IMR-90 (cell line): Measurements from ENCODE around the gene PPP1R9A. TPM values are rescaled to one million over a fixed set of nuclear protein-coding genes. Genes with fewer than 3 reads are reported as not detected.

ENCODE experiments used
- ATAC-seq: fragments of 200-7000 bp; cut with Tn5 transposase; 2 replicates; pipeline ENCODE4 v1.9.1; 2020; ENCODE audit warnings: low read depth, mild to moderate bottlenecking, moderate library complexity
- BruUV-seq: library from RNA; stranded (reverse); fragments of 400-500 nt; replicated peaks from 2 replicates; lab custom pipeline; 2021; lab: Mats Ljungman, UMichigan
- CTCF ChIA-PET: fragments of 300-600 bp; formaldehyde crosslinking; extraction: SDS; loops from one replicate; lab custom pipeline; 2021; ENCODE audit warnings: antibody characterized with exemption; lab: Yijun Ruan, JAX
- POLR2A ChIA-PET: fragments of 300-600 bp; sonication (Branson Sonifier 250); formaldehyde crosslinking; loops from one replicate; lab custom pipeline; 2022; ENCODE audit warnings: antibody characterized with exemption; ENCODE audit not compliant: unreplicated experiment; lab: Charles Lee
- DNase-seq: peaks from one replicate; pipeline ENCODE4 v3.0.0; 2013
- H2AFZ ChIP-seq: replicated peaks from 2 replicates; pipeline ENCODE3; 2013; ENCODE audit warnings: low read length, mild to moderate bottlenecking; ENCODE audit not compliant: poor library complexity
- H2AK5ac ChIP-seq: 2 replicates; pipeline ENCODE4 v1.6.1; 2013; ENCODE audit warnings: low read depth, low read length, inconsistent platforms
- H2AK9ac ChIP-seq: replicated peaks from 2 replicates; pipeline ENCODE3; 2013; ENCODE audit warnings: mild to moderate bottlenecking, low read depth, low read length, moderate library complexity; ENCODE audit not compliant: poor library complexity
- H2BK120ac ChIP-seq: 2 replicates; pipeline ENCODE4 v1.6.1; 2013; ENCODE audit warnings: low read depth, low read length, inconsistent platforms
- H2BK15ac ChIP-seq: 3 replicates; pipeline ENCODE4 v1.6.1; 2013; ENCODE audit warnings: low read depth, low read length, inconsistent platforms
- H2BK20ac ChIP-seq: 2 replicates; pipeline ENCODE4 v1.6.1; 2013; ENCODE audit warnings: low read depth, mild to moderate bottlenecking, inconsistent platforms, low read length, moderate library complexity
- H2BK5ac ChIP-seq: 2 replicates; pipeline ENCODE4 v1.6.1; 2013; ENCODE audit warnings: mild to moderate bottlenecking, low read depth, low read length, inconsistent platforms; ENCODE audit not compliant: poor library complexity, severe bottlenecking
- H3K14ac ChIP-seq: replicated peaks from 2 replicates; pipeline ENCODE4 v1.6.1; 2013; ENCODE audit warnings: low read depth, low read length, inconsistent platforms
- H3K18ac ChIP-seq: 2 replicates; pipeline ENCODE4 v1.6.1; 2013; ENCODE audit warnings: low read depth, low read length, control low read depth
- H3K23ac ChIP-seq: 2 replicates; pipeline ENCODE4 v1.6.1; 2013; ENCODE audit warnings: low read depth, low read length, inconsistent platforms
- H3K27ac ChIP-seq: 2 replicates; pipeline ENCODE4 v1.5.1; 2013; ENCODE audit warnings: mild to moderate bottlenecking, control low read depth, low read length; ENCODE audit not compliant: insufficient read depth
- H3K27me3 ChIP-seq: 2 replicates; pipeline ENCODE4 v1.6.1; 2013; ENCODE audit warnings: low read length; ENCODE audit not compliant: control insufficient read depth, insufficient read depth
- H3K36me3 ChIP-seq: 2 replicates; pipeline ENCODE4 v1.6.1; 2013; ENCODE audit warnings: low read length, mixed read lengths; ENCODE audit not compliant: control insufficient read depth, insufficient read depth
- H3K4ac ChIP-seq: 2 replicates; pipeline ENCODE4 v1.6.1; 2013; ENCODE audit warnings: low read depth, low read length, inconsistent platforms
- H3K4me1 ChIP-seq: 2 replicates; pipeline ENCODE4 v1.6.1; 2013; ENCODE audit warnings: low read length, mixed read lengths; ENCODE audit not compliant: control insufficient read depth, insufficient read depth
- H3K4me2 ChIP-seq: 2 replicates; pipeline ENCODE4 v1.6.1; 2013; ENCODE audit warnings: low read depth, mild to moderate bottlenecking, control low read depth, low read length, moderate library complexity
- H3K4me3 ChIP-seq: 2 replicates; pipeline ENCODE4 v1.5.1; 2013; ENCODE audit warnings: low read depth, mild to moderate bottlenecking, control low read depth, low read length, moderate library complexity; ENCODE audit not compliant: insufficient read depth
- H3K56ac ChIP-seq: 2 replicates; pipeline ENCODE4 v1.6.1; 2013; ENCODE audit warnings: low read length, inconsistent platforms; ENCODE audit not compliant: insufficient read depth; ENCODE audit errors: extremely low read depth
- H3K79me1 ChIP-seq, 2 experiments: 2 replicates each; pipeline ENCODE4 v1.6.1; 2013; ENCODE audit warnings: low read length in 2 of 2, inconsistent platforms in 1 of 2, low read depth in 1 of 2
- H3K9ac ChIP-seq: 2 replicates; pipeline ENCODE4 v1.6.1; 2013; ENCODE audit warnings: low read depth, low read length, control low read depth
- H3K9me1 ChIP-seq: 2 replicates; pipeline ENCODE4 v1.6.1; 2013; ENCODE audit warnings: low read length, inconsistent platforms; ENCODE audit not compliant: insufficient read depth
- H3K9me3 ChIP-seq: 2 replicates; pipeline ENCODE4 v1.6.1; 2013; ENCODE audit warnings: low read length; ENCODE audit not compliant: control insufficient read depth, insufficient read depth
- H4K20me1 ChIP-seq: 2 replicates; pipeline ENCODE4 v1.6.1; 2013; ENCODE audit warnings: low read length, inconsistent platforms; ENCODE audit not compliant: insufficient read depth
- H4K5ac ChIP-seq: 2 replicates; pipeline ENCODE4 v1.6.1; 2013; ENCODE audit warnings: mild to moderate bottlenecking, low read depth, low read length, control low read depth
- H4K8ac ChIP-seq, 2 experiments: 2 replicates each; pipeline ENCODE4 v1.6.1; 2013; ENCODE audit warnings: low read depth in 2 of 2, low read length in 2 of 2, control low read depth in 1 of 2, inconsistent platforms in 1 of 2
- H4K91ac ChIP-seq: 2 replicates; pipeline ENCODE4 v1.6.1; 2013; ENCODE audit warnings: low read depth, low read length, inconsistent platforms; ENCODE audit not compliant: insufficient read depth
- BHLHE40 ChIP-seq: fragments of 150-350 bp; IDR thresholded peaks from 2 replicates; pipeline ENCODE4 v1.6.1; 2016; ENCODE audit warnings: mild to moderate bottlenecking, low read depth, low read length
- CHD1 ChIP-seq: IDR thresholded peaks from 2 replicates; pipeline ENCODE4 v1.6.1; 2012; ENCODE audit warnings: low read depth, low read length, improper control_type of control experiment
- CTCF ChIP-seq: conservative IDR thresholded peaks from 2 replicates; pipeline ENCODE4 v1.5.1; 2012; ENCODE audit warnings: mild to moderate bottlenecking, low read depth, low read length, improper control_type of control experiment
- ELK1 ChIP-seq: fragments of 150-350 bp; IDR thresholded peaks from 2 replicates; pipeline ENCODE4 v1.6.1; 2016; ENCODE audit warnings: low read depth, mild to moderate bottlenecking, low read length, moderate library complexity, borderline replicate concordance
- FOS ChIP-seq: fragments of 150-350 bp; IDR thresholded peaks from 2 replicates; pipeline ENCODE4 v1.6.1; 2016; ENCODE audit warnings: low read depth, low read length
- MAFK ChIP-seq: IDR thresholded peaks from 2 replicates; pipeline ENCODE4 v1.6.1; 2012; ENCODE audit warnings: low read depth, low read length, improper control_type of control experiment
- MAZ ChIP-seq: IDR thresholded peaks from 2 replicates; pipeline ENCODE4 v1.6.1; 2012; ENCODE audit warnings: low read depth, mild to moderate bottlenecking, low read length, improper control_type of control experiment, moderate library complexity, borderline replicate concordance
- MXI1 ChIP-seq: IDR thresholded peaks from 2 replicates; pipeline ENCODE4 v1.6.1; 2012; ENCODE audit warnings: low read depth, mild to moderate bottlenecking, low read length, moderate library complexity, borderline replicate concordance
- NFE2L2 ChIP-seq: fragments of 150-350 bp; IDR thresholded peaks from 2 replicates; pipeline ENCODE4 v1.6.1; 2016; ENCODE audit warnings: low read depth, mild to moderate bottlenecking, low read length
- POLR2A ChIP-seq: IDR thresholded peaks from 2 replicates; pipeline ENCODE4 v1.6.1; 2012; ENCODE audit warnings: mild to moderate bottlenecking, low read depth, low read length
- RAD21 ChIP-seq: IDR thresholded peaks from 2 replicates; pipeline ENCODE4 v1.6.1; 2012; ENCODE audit warnings: low read length, improper control_type of control experiment
- RCOR1 ChIP-seq: IDR thresholded peaks from 2 replicates; pipeline ENCODE4 v1.6.1; 2012; ENCODE audit warnings: mild to moderate bottlenecking, low read length, improper control_type of control experiment; ENCODE audit not compliant: insufficient replicate concordance
- RFX5 ChIP-seq: IDR thresholded peaks from 2 replicates; pipeline ENCODE4 v1.8.0; 2012; ENCODE audit warnings: low read depth, mild to moderate bottlenecking, low read length, moderate library complexity
- SMC3 ChIP-seq: fragments of 150-350 bp; IDR thresholded peaks from 2 replicates; pipeline ENCODE4 v1.6.1; 2016; ENCODE audit warnings: low read depth, mild to moderate bottlenecking, antibody characterized with exemption, low read length, moderate library complexity
- USF2 ChIP-seq: fragments of 150-350 bp; IDR thresholded peaks from 2 replicates; pipeline ENCODE4 v1.6.1; 2017; ENCODE audit warnings: mild to moderate bottlenecking, antibody characterized with exemption, low read length, low read depth
- WGBS, 2 experiments: methylation state at CpG; one replicate each; pipeline versions ENCODE4 v1.1.5 to v1.1.7; 2013; ENCODE audit warnings: missing lambda C conversion rate in 2 of 2; ENCODE audit not compliant: insufficient read length in 1 of 2; ENCODE audit errors: extremely low coverage in 2 of 2; 5-methylcytosine and 5-hydroxymethylcytosine counted together
- dilution Hi-C: fragments of 300-500 bp; cut with HindIII; formaldehyde crosslinking; loops from one replicate; pipeline ENCODE4 v1.14.3; 2018; ENCODE audit warnings: low sequenced_read_pairs; ENCODE audit not compliant: unreplicated experiment
- in situ Hi-C: fragments of 300-500 bp; cut with MboI; formaldehyde crosslinking; loops from 3 replicates; pipeline ENCODE4 v1.14.3; 2019; ENCODE audit warnings: low sequenced_read_pairs, inconsistent platforms, mixed read lengths
- intact Hi-C: fragments of 100-400 bp; cut with micrococcal nuclease; formaldehyde crosslinking; loops from 2 replicates; pipeline ENCODE4 v1.10.0; 2022
- polyA plus RNA-seq, 3 experiments: library from polyadenylated mRNA; depleted of rRNA; stranded (reverse); fragments of >200 nt; gene quantifications; 2 replicates each; pipeline ENCODE4 v1.2.3, GENCODE V29; 2012; ENCODE audit warnings: low replicate concordance in 1 of 3
- total RNA-seq: library from RNA; depleted of rRNA; stranded (reverse); fragments of >200 nt; gene quantifications from 2 replicates; pipeline ENCODE4 v1.2.3, GENCODE V29; 2012

Gene PPP1R9A
- total and polyA plus RNA-seq, 2 of the 4 experiments (the other 2 are of a cell fraction), result not detected

- Histone ChIP-seq H3K4me2 (no peak overlapping the region), H2AK5ac (no peak overlapping the region), H3K4ac (no peak overlapping the region), H4K91ac (no peak overlapping the region), H3K36me3 (no peaks in the 10 kb centered on the region), H2AFZ (no peak overlapping the region), H4K5ac (no peak overlapping the region), H3K9me3 (no peaks in the 10 kb centered on the region), H2BK15ac (no peak overlapping the region), H3K9me1 (no peaks in the 10 kb centered on the region), H3K18ac (no peak overlapping the region), H3K56ac (no peak overlapping the region), H3K23ac (no peak overlapping the region), H3K9ac (no peak overlapping the region), H3K27me3 (peaks cover 8% of the 10 kb centered on the region), H2BK20ac (no peak overlapping the region), H4K8ac (no peak overlapping the region), H3K14ac (no peak overlapping the region), H3K79me1 (no peaks in the 10 kb centered on the region), H4K20me1 (no peaks in the 10 kb centered on the region), H3K4me3 (no peak overlapping the region), H2AK9ac (no peak overlapping the region), H2BK120ac (no peak overlapping the region), H3K4me1 (no peaks in the 10 kb centered on the region), H3K27ac (no peak overlapping the region), H2BK5ac (no peak overlapping the region)
- POLR2A ChIA-PET, result no interaction called here
- in situ Hi-C loops, result no loop called here
- no peak for DNase-seq
- intact Hi-C loops, result no loop called here
- CTCF ChIA-PET, result no interaction called here
- no peak for ATAC-seq
- dilution Hi-C loops, result no loop called here
- no CpG with 5 or more reads among the region's 1 CpG for WGBS, 2 experiments
- TF ChIP-seq CTCF (no peak), MAFK (no peak), CHD1 (no peak), BHLHE40 (no peak), RCOR1 (no peak), FOS (no peak), RFX5 (no peak), MAZ (no peak), MXI1 (no peak), ELK1 (no peak), SMC3 (no peak), NFE2L2 (no peak), USF2 (no peak), POLR2A (no peak), RAD21 (no peak)
- BruUV-seq, result no TSS peak
Observed at GRCh38 chr7:95321720-95322119, 414.3 kb downstream of the PPP1R9A start.
